Urothelium cell line (cell line): ENCODE data around the gene IGSF23.
"Not testable (repeated sequence)": the region's sequence is repeated elsewhere in the genome, so short reads cannot be mapped to it uniquely, and the experiment has no call there.

Experiments used
- DNase-seq: peaks from one replicate; pipeline ENCODE4 v3.0.0; 2011; ENCODE audit warnings: low spot score, mixed read lengths
- FAIRE-seq: peaks from 2 replicates; lab custom pipeline; 2011; peaks lifted over from hg19 to GRCh38; lab: Jason Lieb, UNC

The IGSF23 gene

GRCh38 chr19:44663996-44664395, 50.6 kb downstream of the IGSF23 start:
- DNase-seq (no peak), FAIRE-seq (no peak)

GRCh38 chr19:44664976-44665375, 51.6 kb downstream of the IGSF23 start:
- DNase-seq, result no peak
- no peak for FAIRE-seq

GRCh38 chr19:44666852-44667556, 53.6 kb downstream of the IGSF23 start:
- DNase-seq (no peak), FAIRE-seq (no peak)

GRCh38 chr19:44668985-44669764, 55.8 kb downstream of the IGSF23 start:
- FAIRE-seq, result no peak

GRCh38 chr19:44670027-44670426, 56.7 kb downstream of the IGSF23 start:
- not testable (repeated sequence) for FAIRE-seq, DNase-seq

More at GRCh38 chr19:44668985-44669764, 55.8 kb downstream of the IGSF23 start:
- DNase-seq, result no peak

GRCh38 chr19:44671400-44671799, 58.0 kb downstream of the IGSF23 start, which contains the start of gene CEACAM19:
Gene CEACAM19, plus strand, starts transcription at chr19:44671482. Its CDS starts 450 bp downstream, at chr19:44671932.
- FAIRE-seq, result no peak

GRCh38 chr19:44672226-44672625, 58.9 kb downstream of the IGSF23 start:
- DNase-seq (no peak), FAIRE-seq (no peak)

More at GRCh38 chr19:44671400-44671799, 58.0 kb downstream of the IGSF23 start, which contains the start of gene CEACAM19:
- DNase-seq, result no peak

GRCh38 chr19:44673510-44673909, 60.1 kb downstream of the IGSF23 start:
- DNase-seq (no peak), FAIRE-seq (no peak)

- no peak for FAIRE-seq
- no peak for DNase-seq
Observed at GRCh38 chr19:44675521-44675920, 62.2 kb downstream of the IGSF23 start.

GRCh38 chr19:44677019-44677811, 63.9 kb downstream of the IGSF23 start:
- DNase-seq (peak; percentile 66), FAIRE-seq (no peak)

- no peak for DNase-seq
- no peak for FAIRE-seq
Observed at GRCh38 chr19:44680536-44680935, 67.2 kb downstream of the IGSF23 start.

- DNase-seq, result no peak
- FAIRE-seq, result no peak
Observed at GRCh38 chr19:44681992-44682790, 68.8 kb downstream of the IGSF23 start.

GRCh38 chr19:44682807-44683206, 69.4 kb downstream of the IGSF23 start:
- DNase-seq, result no peak
- no peak for FAIRE-seq

GRCh38 chr19:44683434-44684210, 70.3 kb downstream of the IGSF23 start:
- DNase-seq (no peak), FAIRE-seq (no peak)

- not testable (repeated sequence) for FAIRE-seq, DNase-seq
Observed at GRCh38 chr19:44684396-44684795, 71.0 kb downstream of the IGSF23 start.

GRCh38 chr19:44684892-44685863, 71.8 kb downstream of the IGSF23 start:
- DNase-seq (peak; percentile 68), FAIRE-seq (no peak)

GRCh38 chr19:44685877-44686276, 72.5 kb downstream of the IGSF23 start:
- DNase-seq (no peak), FAIRE-seq (no peak)
